Measurements from ENCODE around the gene ENGASE.

ENGASE gene

DNA sequence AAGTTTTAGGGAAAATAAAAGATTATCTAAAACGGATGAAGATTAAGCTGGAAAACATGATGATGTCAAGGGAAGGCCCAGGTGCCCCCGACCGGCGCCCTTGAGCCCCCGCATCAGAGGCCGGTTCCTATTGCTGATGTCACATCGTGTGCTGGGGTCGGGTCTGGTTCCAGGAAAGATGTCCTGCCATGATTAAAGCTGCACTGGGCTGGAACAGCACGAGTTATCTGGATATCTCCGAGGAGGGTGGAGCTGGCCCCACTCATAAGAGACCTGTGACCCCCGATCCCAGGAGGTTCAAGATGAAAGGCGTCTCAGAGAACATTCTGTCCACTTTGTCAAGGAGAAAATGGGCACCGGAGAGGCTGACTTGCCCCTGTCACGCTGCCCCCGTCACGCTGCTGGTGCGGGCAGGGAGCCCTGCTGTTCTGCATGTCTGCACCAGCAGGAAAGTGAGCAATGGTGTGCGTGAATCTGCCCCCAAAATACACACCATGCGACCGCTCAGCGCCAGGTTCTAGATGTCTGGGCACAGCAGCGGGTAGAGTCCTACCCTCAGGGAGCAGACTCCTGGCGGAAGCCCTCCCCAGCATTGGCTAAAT is 53.0 kb downstream of the ENGASE start:
- Histone ChIP-seq H3K36me3 (ENCODE audit: low read length) (no peaks in the 10 kb centered on the region), H3K79me2 (ENCODE audit: insufficient read depth, low read length) (no peaks in the 10 kb centered on the region), H3K27ac (ENCODE audit: low read depth, low read length) (no peak overlapping the region), H3K4me2 (ENCODE audit: low read depth, low read length, poor library complexity, severe bottlenecking) (no peak overlapping the region), H3K9ac (ENCODE audit: low read length) (no peak overlapping the region), H3K27me3 (ENCODE audit: low read length) (no peaks in the 10 kb centered on the region; the same call in 1 of the 2 replicates), H3K9me2 (replicated peaks; ENCODE audit: insufficient read depth, low read length) (no peaks in the 10 kb centered on the region), H4K20me1 (ENCODE audit: low read depth, low read length) (no peaks in the 10 kb centered on the region), H3K9me3 (ENCODE audit: insufficient read depth, low read length) (no peaks in the 10 kb centered on the region), H3F3A (ENCODE audit: insufficient read depth) (no peaks in the 10 kb centered on the region), H2AFZ (ENCODE audit: low read depth, low read length, severe bottlenecking) (no peak overlapping the region), H3K4me3 (ENCODE audit: insufficient read depth, low read length, poor library complexity, severe bottlenecking) (no peak overlapping the region)
- no peak for TF ChIP-seq EZH2phosphoT487 (conservative IDR thresholded peaks at IDR 0.05; ENCODE audit: low read length)
- TF ChIP-seq, protein P1, sequence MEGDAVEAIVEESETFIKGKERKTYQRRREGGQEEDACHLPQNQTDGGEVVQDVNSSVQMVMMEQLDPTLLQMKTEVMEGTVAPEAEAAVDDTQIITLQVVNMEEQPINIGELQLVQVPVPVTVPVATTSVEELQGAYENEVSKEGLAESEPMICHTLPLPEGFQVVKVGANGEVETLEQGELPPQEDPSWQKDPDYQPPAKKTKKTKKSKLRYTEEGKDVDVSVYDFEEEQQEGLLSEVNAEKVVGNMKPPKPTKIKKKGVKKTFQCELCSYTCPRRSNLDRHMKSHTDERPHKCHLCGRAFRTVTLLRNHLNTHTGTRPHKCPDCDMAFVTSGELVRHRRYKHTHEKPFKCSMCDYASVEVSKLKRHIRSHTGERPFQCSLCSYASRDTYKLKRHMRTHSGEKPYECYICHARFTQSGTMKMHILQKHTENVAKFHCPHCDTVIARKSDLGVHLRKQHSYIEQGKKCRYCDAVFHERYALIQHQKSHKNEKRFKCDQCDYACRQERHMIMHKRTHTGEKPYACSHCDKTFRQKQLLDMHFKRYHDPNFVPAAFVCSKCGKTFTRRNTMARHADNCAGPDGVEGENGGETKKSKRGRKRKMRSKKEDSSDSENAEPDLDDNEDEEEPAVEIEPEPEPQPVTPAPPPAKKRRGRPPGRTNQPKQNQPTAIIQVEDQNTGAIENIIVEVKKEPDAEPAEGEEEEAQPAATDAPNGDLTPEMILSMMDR (IDR thresholded peaks at IDR 0.05; ENCODE audit: insufficient read depth, low read length, poor library complexity, severe bottlenecking), result no peak

DNA sequence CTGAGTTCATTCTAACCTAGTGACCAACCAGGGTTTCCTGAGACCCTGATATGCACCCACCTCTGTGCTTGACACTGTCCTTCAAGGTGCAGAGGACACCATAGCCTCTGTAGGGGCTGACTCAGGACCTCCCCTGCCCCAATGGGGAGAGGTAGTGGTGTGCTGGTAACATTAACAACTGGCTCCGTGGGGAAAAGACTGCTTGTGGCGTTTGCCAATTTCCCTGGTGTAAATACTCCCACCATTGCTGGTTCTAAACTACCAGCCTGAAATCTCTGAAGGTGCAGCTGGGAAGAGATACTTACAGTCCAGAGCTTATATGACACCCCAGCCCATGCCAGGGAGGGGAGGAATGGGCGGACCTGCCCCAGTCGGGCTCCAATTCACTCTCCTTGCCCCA is 54.9 kb downstream of the ENGASE start:
- Histone ChIP-seq H4K20me1 (ENCODE audit: low read depth, low read length) (no peaks in the 10 kb centered on the region), H3K9me2 (replicated peaks; ENCODE audit: insufficient read depth, low read length) (no peaks in the 10 kb centered on the region), H3K79me2 (ENCODE audit: insufficient read depth, low read length) (no peaks in the 10 kb centered on the region), H3K4me3 (ENCODE audit: insufficient read depth, low read length, poor library complexity, severe bottlenecking) (no peak overlapping the region), H3K4me2 (ENCODE audit: low read depth, low read length, poor library complexity, severe bottlenecking) (no peak overlapping the region), H2AFZ (ENCODE audit: low read depth, low read length, severe bottlenecking) (no peak overlapping the region), H3K36me3 (ENCODE audit: low read length) (no peaks in the 10 kb centered on the region), H3K9ac (ENCODE audit: low read length) (no peak overlapping the region), H3K27me3 (ENCODE audit: low read length) (no peaks in the 10 kb centered on the region; the same call in 1 of the 2 replicates), H3K9me3 (ENCODE audit: insufficient read depth, low read length) (no peaks in the 10 kb centered on the region), H3F3A (ENCODE audit: insufficient read depth) (no peaks in the 10 kb centered on the region), H3K27ac (ENCODE audit: low read depth, low read length) (no peak overlapping the region)
- TF ChIP-seq, protein P1 (IDR thresholded peaks at IDR 0.05; ENCODE audit: insufficient read depth, low read length, poor library complexity, severe bottlenecking), result no peak
- no peak for TF ChIP-seq EZH2phosphoT487 (conservative IDR thresholded peaks at IDR 0.05; ENCODE audit: low read length)

DNA sequence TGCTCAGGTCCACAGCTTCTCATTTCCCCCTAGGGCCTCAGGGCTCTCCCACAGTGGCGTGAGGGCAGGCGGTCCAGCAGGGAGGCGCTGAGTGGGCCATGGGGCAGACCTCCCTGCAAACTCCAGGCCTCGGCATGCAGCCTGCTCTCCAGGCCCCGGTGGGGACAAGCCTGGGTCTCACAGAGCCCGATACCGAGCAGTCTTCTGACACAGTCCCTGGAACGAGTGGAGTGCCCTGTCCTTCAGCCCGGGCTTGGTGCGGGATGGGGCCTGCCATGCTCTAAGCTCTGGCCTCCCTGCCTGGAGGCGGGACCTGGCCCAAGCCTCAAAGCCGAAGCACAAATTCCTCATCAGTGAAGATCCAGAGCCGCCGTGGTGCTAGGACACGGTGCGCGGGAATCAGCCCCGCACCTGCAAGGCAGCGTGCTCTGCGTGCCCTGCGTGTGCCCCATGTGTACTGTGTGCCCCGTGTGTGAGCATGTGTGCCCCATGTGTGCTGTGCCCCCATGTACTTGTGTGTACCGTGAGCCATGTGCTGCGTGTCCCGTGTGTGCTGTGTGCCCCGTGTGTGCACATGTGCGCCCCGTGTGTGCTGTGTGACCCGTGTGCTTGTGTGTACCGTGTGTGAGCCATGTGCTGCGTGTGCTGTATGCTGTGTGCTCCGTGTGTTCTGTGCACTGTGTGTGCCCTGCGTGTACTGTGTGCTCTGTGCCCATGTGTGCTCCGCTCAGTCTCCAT is 56.1 kb downstream of the ENGASE start:
- no peaks in the 10 kb centered on the region for H3K79me2 ChIP-seq (ENCODE audit: insufficient read depth, low read length)
- no peaks in the 10 kb centered on the region; the same call in 1 of the 2 replicates for H3K27me3 ChIP-seq (ENCODE audit: low read length)
- no peaks in the 10 kb centered on the region for H3K9me3 ChIP-seq (ENCODE audit: insufficient read depth, low read length)
- no peaks in the 10 kb centered on the region for H4K20me1 ChIP-seq (ENCODE audit: low read depth, low read length)
- TF ChIP-seq, protein P1 (IDR thresholded peaks at IDR 0.05; ENCODE audit: insufficient read depth, low read length, poor library complexity, severe bottlenecking), result no peak
- no peak for TF ChIP-seq EZH2phosphoT487 (conservative IDR thresholded peaks at IDR 0.05; ENCODE audit: low read length)
- no peak overlapping the region for H2AFZ ChIP-seq (ENCODE audit: low read depth, low read length, severe bottlenecking)
- no peak overlapping the region for H3K27ac ChIP-seq (ENCODE audit: low read depth, low read length)
- H3K9me2 ChIP-seq (replicated peaks; ENCODE audit: insufficient read depth, low read length), result no peaks in the 10 kb centered on the region
- H3F3A ChIP-seq (ENCODE audit: insufficient read depth), result no peaks in the 10 kb centered on the region
- H3K36me3 ChIP-seq (ENCODE audit: low read length), result no peaks in the 10 kb centered on the region
- H3K4me3 ChIP-seq (ENCODE audit: insufficient read depth, low read length, poor library complexity, severe bottlenecking), result no peak overlapping the region
- no peak overlapping the region for H3K9ac ChIP-seq (ENCODE audit: low read length)
- H3K4me2 ChIP-seq (ENCODE audit: low read depth, low read length, poor library complexity, severe bottlenecking), result no peak overlapping the region

Data from SU-DHL-6 (cell line).